Keratinocyte (primary cell): ENCODE measurements around the gene NDN. TPM values are rescaled to one million over a fixed set of nuclear protein-coding genes. Genes with fewer than 3 reads are reported as not detected.

Experiments
- DNase-seq: peaks from one replicate; pipeline ENCODE4 v3.0.0-alpha.2; 2011; ENCODE audit warnings: low read depth, missing footprints, low spot score
- FAIRE-seq: peaks from 2 replicates; lab custom pipeline; 2011; peaks lifted over from hg19 to GRCh38; lab: Jason Lieb, UNC
- H2AFZ ChIP-seq: 2 replicates; pipeline ENCODE4 v1.6.0; 2012; ENCODE audit warnings: low read length, control low read depth, inconsistent platforms; ENCODE audit not compliant: control insufficient read depth
- H3K27ac ChIP-seq: 2 replicates; pipeline ENCODE4 v1.5.1; 2011; ENCODE audit warnings: low read length; ENCODE audit not compliant: control insufficient read depth, insufficient read depth
- H3K27me3 ChIP-seq: 3 replicates; pipeline ENCODE4 v1.6.0; 2011; ENCODE audit warnings: low read length; ENCODE audit not compliant: control insufficient read depth, insufficient read depth; ENCODE audit errors: extremely low read depth
- H3K36me3 ChIP-seq, 2 experiments: 2 replicates in 1 of 2; 3 replicates in 1 of 2; pipeline ENCODE4 v1.5.1; 2011; ENCODE audit warnings: low read length in 2 of 2, mild to moderate bottlenecking in 1 of 2; ENCODE audit not compliant: control insufficient read depth in 2 of 2, insufficient read depth in 2 of 2; ENCODE audit errors: extremely low read depth in 1 of 2
- H3K4me1 ChIP-seq: 3 replicates; pipeline ENCODE4 v1.5.1; 2011; ENCODE audit warnings: low read length; ENCODE audit not compliant: control insufficient read depth, insufficient read depth; ENCODE audit errors: extremely low read depth
- H3K4me2 ChIP-seq: 3 replicates; pipeline ENCODE4 v1.6.0; 2011; ENCODE audit warnings: low read depth, low read length; ENCODE audit not compliant: control insufficient read depth, insufficient read depth; ENCODE audit errors: extremely low read depth
- H3K4me3 ChIP-seq, 3 experiments: fragments of 200-600 bp in 1 of 3; sonication (generic) in 1 of 3; 2 replicates in 2 of 3; 3 replicates in 1 of 3; pipeline ENCODE4 v1.5.1; 2011 to 2016; ENCODE audit warnings: low read length in 3 of 3, mild to moderate bottlenecking in 3 of 3, control low read depth in 2 of 3, inconsistent platforms in 1 of 3, low read depth in 1 of 3, mixed read lengths in 1 of 3, mixed run types in 1 of 3, moderate library complexity in 1 of 3; ENCODE audit not compliant: control insufficient read depth in 2 of 3, insufficient read depth in 2 of 3; ENCODE audit errors: extremely low read depth in 1 of 3
- H3K79me2 ChIP-seq: 2 replicates; pipeline ENCODE4 v1.6.0; 2012; ENCODE audit warnings: low read length; ENCODE audit not compliant: control insufficient read depth, insufficient read depth
- H3K9ac ChIP-seq: 3 replicates; pipeline ENCODE4 v1.6.0; 2011; ENCODE audit warnings: low read length; ENCODE audit not compliant: control insufficient read depth, insufficient read depth; ENCODE audit errors: extremely low read depth
- H3K9me1 ChIP-seq: 3 replicates; pipeline ENCODE4 v1.6.0; 2011; ENCODE audit warnings: low read length; ENCODE audit not compliant: control insufficient read depth, insufficient read depth; ENCODE audit errors: extremely low read depth
- H3K9me3 ChIP-seq: 2 replicates; pipeline ENCODE4 v1.5.1; 2012; ENCODE audit warnings: low read depth, low read length; ENCODE audit not compliant: control insufficient read depth
- H4K20me1 ChIP-seq: 3 replicates; pipeline ENCODE4 v1.6.0; 2011; ENCODE audit warnings: low read length; ENCODE audit not compliant: control insufficient read depth, insufficient read depth; ENCODE audit errors: extremely low read depth
- CTCF ChIP-seq, 3 experiments: IDR thresholded peaks in 1 of 3; conservative IDR thresholded peaks in 1 of 3; optimal IDR thresholded peaks in 1 of 3; 2 replicates in 2 of 3; 3 replicates in 1 of 3; pipeline versions ENCODE3 to v1.5.1; 2011; ENCODE audit warnings: low read length in 3 of 3, mild to moderate bottlenecking in 3 of 3, moderate library complexity in 2 of 3, control low read depth in 1 of 3, inconsistent platforms in 1 of 3; ENCODE audit not compliant: insufficient read depth in 2 of 3; ENCODE audit errors: extremely low read depth in 1 of 3
- EZH2 ChIP-seq: IDR thresholded peaks from one replicate; pipeline ENCODE4 v1.6.1; 2012; ENCODE audit warnings: inconsistent platforms, mild to moderate bottlenecking, low read length, moderate library complexity
- dilution Hi-C: fragments of 300-500 bp; cut with MboI; formaldehyde crosslinking; loops from one replicate; pipeline ENCODE4 v1.7.0; 2020; ENCODE audit warnings: low sequenced_read_pairs; ENCODE audit not compliant: extremely low pct_ligation_motif_present
- polyA plus RNA-seq, 5 experiments: library from polyadenylated mRNA; depleted of rRNA in 3 of 5; stranded (reverse) in 3 of 5; stranded (forward) in 1 of 5; unstranded in 1 of 5; fragments of >200 nt; gene quantifications; 1 replicate in 1 of 5; 2 replicates in 3 of 5; 3 replicates in 1 of 5; pipeline versions ENCODE4 v1.2.1 to v1.2.3, GENCODE V29; 2011 to 2012; ENCODE audit warnings: missing spikeins in 2 of 5, low read depth in 1 of 5, low replicate concordance in 1 of 5

Gene NDN
- polyA plus RNA-seq, 1 donor (not counting 4 experiments of a cell fraction or from before 2014, with no cell fraction given) = 0.76 TPM

GRCh38 chr15:23690450-23690852 lies 3.3 kb upstream of the NDN start:
- no peaks in the 10 kb centered on the region for H3K27me3 ChIP-seq
- no peak overlapping the region for H3K4me2 ChIP-seq
- no peaks in the 10 kb centered on the region for H3K36me3 ChIP-seq
- FAIRE-seq (no peak), DNase-seq (no peak)
- H3K79me2 ChIP-seq = no peaks in the 10 kb centered on the region
- dilution Hi-C loops = no loop called here
- H3K27ac ChIP-seq = no peak overlapping the region
- no peak for TF ChIP-seq CTCF (optimal IDR thresholded peaks at IDR 0.05 in 1 of 3, IDR thresholded peaks at IDR 0.05 in 1 of 3, conservative IDR thresholded peaks at IDR 0.05 in 1 of 3; ENCODE audit: extremely low read depth in 1 of 3, insufficient read depth in 2 of 3, low read length in 3 of 3)
- no peak for TF ChIP-seq EZH2
- H3K9me1 ChIP-seq = no peaks in the 10 kb centered on the region
- H4K20me1 ChIP-seq = no peaks in the 10 kb centered on the region
- no peaks in the 10 kb centered on the region for H3K4me1 ChIP-seq
- H3K9me3 ChIP-seq = peaks cover 2% of the 10 kb centered on the region
- no peak overlapping the region for H2AFZ ChIP-seq
- H3K9ac ChIP-seq = no peak overlapping the region
- H3K4me3 ChIP-seq = no peak overlapping the region

- Histone ChIP-seq H3K36me3 (no peaks in the 10 kb centered on the region), H3K9ac (no peak overlapping the region), H3K27ac (no peak overlapping the region), H2AFZ (no peak overlapping the region), H3K4me2 (no peak overlapping the region), H3K79me2 (no peaks in the 10 kb centered on the region), H3K27me3 (no peaks in the 10 kb centered on the region), H4K20me1 (no peaks in the 10 kb centered on the region), H3K4me3 (no peak overlapping the region), H3K9me3 (peaks cover 2% of the 10 kb centered on the region), H3K9me1 (no peaks in the 10 kb centered on the region), H3K4me1 (no peaks in the 10 kb centered on the region)
- TF ChIP-seq CTCF (optimal IDR thresholded peaks at IDR 0.05 in 1 of 3, IDR thresholded peaks at IDR 0.05 in 1 of 3, conservative IDR thresholded peaks at IDR 0.05 in 1 of 3; ENCODE audit: extremely low read depth in 1 of 3, insufficient read depth in 2 of 3, low read length in 3 of 3) = no peak
- no peak for TF ChIP-seq EZH2
- dilution Hi-C loops = no loop called here
- DNase-seq = no peak
- no peak for FAIRE-seq
Observed at GRCh38 chr15:23690015-23690414, 2.9 kb upstream of the NDN start.
